GM18498 (cell line): ENCODE results near the gene SPOCK1.
"Not testable (repeated sequence)": the region's sequence is repeated elsewhere in the genome, so short reads cannot be mapped to it uniquely, and the experiment has no call there.

Experiments used
- ATAC-seq: cut with Tn5 transposase; IDR thresholded peaks from one replicate; pipeline ENCODE4 v1.9.1; 2021; ENCODE audit warnings: mild to moderate bottlenecking, moderate library complexity; ENCODE audit not compliant: unreplicated experiment

Gene SPOCK1

GRCh38 chr5:137399911-137400310 is 99.2 kb downstream of the SPOCK1 start:
- no peak for ATAC-seq

GRCh38 chr5:137398751-137399150 is 100.4 kb downstream of the SPOCK1 start:
- ATAC-seq, result no peak

- ATAC-seq, result no peak
Measured at GRCh38 chr5:137398154-137398553, 101.0 kb downstream of the SPOCK1 start.

- no peak for ATAC-seq
Measured at GRCh38 chr5:137395011-137395755, 103.9 kb downstream of the SPOCK1 start.

DNA sequence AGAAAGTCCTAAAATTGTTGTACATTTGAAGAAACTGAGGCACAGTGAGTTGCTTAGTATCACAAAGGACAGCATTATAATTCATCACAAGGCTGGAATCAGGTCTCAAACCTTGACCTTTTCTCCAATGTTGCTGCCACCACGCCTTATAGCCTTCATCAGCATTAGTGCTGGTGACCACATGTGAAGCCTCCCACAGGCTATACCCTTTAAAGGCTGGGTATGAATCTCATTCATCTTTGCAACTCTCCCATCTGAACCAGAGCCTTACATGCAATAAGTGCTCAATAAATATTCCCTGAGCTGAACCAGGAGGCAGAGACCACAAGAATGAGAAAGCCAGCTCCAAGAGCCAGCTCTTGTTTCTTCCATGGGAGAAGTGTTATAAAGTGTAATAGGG is 104.7 kb downstream of the SPOCK1 start:
- no peak for ATAC-seq

GRCh38 chr5:137393196-137393993 is 105.7 kb downstream of the SPOCK1 start:
- ATAC-seq, result no peak

DNA sequence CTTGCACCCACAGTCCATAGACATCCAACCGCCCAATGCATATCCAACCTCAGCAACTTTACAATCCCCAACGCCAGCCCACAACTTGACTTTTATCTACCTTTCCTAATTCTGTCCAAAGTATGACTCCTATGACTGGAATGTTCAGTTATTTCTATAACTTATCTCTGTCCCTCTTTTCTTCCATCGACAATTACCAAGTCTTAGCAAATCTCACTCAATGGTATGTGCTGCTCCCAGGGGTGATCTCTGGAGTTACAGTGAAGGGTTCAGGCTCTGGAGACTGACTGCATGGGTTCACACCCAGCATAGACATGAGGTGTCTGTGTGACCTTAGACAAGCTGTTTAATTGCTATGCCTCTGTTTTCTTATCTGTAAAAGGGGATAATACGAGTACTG is 106.9 kb downstream of the SPOCK1 start:
- no peak for ATAC-seq

GRCh38 chr5:137391044-137391443 is 108.1 kb downstream of the SPOCK1 start:
- not testable (repeated sequence) for ATAC-seq

- no peak for ATAC-seq
Measured at GRCh38 chr5:137389042-137389441, 110.1 kb downstream of the SPOCK1 start.

DNA sequence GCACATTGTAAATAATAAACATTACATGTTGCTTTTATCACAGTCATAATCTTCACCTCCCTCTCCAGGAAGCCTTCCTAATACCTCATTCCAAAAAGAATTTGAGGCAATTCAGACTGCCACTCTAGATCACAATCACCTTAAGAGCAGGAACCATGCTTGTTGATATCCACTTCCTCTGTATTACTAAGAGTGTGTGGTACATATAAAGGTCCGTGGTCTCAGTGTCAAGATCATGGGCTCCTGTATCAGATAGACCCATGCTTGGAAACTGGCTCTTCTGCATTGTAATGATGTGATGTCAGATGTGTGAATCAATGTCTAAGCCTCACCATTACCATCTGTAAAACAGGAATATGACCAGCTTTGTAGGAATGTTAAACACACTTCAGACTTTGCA is 114.1 kb downstream of the SPOCK1 start:
- ATAC-seq, result no peak

DNA sequence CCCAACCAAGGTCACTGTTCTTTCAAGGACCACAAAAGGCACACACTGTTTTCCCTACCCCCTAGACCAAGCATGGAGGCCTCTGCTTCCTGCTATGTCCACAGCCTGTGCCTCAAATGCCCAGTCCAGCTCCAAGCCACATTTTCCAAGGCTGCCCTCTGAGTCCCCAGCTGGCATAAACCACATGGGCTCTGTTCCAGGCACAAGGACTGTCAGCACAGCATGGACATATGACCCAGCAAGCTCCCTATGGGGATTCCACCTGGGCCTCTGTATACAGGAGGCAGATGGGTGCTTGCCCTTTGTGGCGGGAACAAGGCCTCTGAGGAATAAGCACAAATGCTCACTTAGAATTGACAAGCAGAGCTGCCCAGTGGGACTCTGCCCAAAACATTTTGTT is 115.2 kb downstream of the SPOCK1 start:
- no peak for ATAC-seq

GRCh38 chr5:137381555-137381954 is 117.6 kb downstream of the SPOCK1 start:
- ATAC-seq, result no peak

- ATAC-seq, result no peak
Measured at GRCh38 chr5:137379555-137380286, 119.4 kb downstream of the SPOCK1 start.

GRCh38 chr5:137375741-137376526 is 123.2 kb downstream of the SPOCK1 start:
- ATAC-seq, result no peak

DNA sequence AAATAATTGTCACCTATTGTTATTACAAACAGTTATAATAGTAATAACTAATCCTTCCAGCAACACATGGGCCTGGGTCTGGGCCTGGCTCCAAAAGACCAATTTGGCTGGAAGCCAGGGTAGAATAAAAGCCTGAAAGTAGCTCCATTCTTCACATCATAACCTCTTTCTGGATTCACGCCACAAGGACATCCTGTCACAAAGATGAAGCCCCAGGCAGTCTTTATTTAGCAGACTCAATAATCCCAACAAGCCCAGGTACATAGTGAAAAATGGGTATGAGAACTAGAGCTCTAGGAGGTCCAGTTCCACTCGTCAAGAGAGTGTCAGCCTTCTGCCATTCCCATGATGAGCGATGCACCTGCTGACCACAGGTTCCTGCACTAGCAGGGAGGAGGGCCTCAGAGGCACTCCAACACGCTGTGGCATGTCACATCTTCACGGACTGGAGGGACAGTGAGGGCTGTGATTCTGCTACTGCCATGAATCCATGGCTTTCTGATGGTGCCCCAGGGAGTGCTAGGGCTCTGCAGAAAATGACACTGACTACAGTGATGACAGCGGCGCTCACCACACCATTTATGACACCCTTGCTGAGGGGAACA is 124.9 kb downstream of the SPOCK1 start:
- ATAC-seq, result no peak

DNA sequence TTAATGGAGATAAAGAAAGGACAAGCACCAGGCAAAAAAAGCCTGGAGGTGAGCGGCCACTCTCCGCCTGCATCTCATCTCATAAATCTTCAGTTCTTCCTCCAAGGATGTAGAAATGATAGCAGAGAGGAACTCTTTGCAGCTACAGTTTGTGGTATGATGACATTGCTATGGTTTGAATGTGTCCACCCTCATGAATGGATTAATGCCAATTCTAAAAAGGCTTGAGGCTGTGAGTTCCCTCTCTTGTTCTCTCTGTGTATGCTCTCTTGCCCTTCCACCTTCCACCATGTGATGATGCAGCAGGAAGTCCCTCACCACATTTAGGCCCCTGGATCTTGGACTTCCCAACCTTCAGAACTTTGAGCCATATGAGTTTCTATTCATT is 126.4 kb downstream of the SPOCK1 start:
- ATAC-seq, result no peak

DNA sequence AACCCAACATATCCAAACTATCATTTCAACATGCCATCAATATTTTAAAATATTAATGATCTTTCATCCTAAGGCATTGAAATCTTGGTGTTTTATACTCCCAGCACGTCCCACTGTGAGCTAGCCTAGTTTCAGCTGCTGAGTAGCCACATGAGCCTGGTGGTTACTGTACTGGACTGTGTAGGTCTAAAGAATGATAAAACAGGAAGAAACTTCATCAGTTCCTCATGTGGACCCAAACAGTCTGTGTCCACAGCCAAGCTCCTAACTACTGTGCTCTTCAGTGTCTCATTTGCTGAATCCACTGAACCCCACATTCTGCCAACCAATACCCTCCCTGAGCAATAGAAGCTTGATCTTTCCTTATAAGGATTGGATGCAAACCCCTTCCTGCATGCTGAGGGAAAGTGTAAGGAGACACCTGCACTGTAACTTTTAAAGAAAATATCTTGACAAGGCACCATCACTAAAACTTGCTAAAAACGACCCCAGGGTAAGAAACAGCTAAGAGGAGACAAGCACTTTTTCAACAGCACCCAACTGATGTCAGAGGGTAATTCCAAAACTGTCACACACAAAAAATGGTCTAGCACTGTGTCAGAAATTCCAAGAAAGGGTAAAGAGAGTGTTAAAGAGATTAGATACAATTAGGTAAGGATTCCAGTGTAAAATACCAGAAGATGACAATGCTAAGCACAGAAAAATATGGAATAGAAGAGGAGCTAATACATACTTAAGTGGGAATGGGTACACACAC is 126.9 kb downstream of the SPOCK1 start:
- ATAC-seq, result no peak

DNA sequence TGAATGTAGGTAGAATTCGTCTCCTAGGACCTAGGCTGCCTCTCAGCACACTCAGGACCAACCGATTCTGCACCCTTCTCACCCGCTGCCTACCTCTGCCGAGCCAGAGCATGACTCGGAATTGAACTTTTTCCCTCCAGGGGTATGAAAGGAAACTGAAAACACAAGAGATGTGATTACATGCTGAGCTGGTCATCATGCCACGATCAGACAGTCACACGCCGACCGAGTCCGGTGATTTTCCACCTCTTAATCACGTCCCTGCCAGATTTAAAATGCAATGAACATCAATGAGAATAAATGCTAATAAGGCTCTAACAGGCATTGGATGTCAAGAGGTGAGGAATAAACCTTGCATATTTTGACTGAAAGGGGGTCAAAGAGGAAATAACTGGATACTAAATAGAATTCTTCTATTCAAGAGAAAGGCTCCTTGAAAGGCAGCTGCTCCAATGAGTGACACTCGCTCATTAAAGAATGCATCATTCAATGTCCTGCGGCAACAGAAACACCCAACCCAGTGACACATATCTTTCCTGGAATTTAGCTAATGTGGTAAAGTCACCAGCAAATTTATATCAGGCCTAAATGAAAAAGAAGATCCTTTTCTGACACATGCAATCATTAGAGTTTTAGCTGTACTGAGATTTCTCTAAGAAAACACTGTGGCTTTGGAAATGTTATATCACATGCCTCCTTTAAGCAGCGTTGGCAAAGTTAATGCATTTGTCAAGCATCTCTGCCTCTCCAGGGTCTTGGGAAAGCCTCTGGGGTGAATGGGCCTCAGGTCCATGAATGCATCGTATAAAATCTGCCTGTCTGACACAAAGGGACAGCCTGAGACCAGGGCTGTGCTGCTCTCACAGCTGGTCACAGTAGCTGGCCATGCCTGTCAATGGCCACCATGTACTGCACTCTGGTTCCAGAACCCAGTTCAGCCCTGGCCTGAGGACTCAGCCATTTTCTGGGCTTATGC is 128.7 kb downstream of the SPOCK1 start:
- ATAC-seq, result no peak

DNA sequence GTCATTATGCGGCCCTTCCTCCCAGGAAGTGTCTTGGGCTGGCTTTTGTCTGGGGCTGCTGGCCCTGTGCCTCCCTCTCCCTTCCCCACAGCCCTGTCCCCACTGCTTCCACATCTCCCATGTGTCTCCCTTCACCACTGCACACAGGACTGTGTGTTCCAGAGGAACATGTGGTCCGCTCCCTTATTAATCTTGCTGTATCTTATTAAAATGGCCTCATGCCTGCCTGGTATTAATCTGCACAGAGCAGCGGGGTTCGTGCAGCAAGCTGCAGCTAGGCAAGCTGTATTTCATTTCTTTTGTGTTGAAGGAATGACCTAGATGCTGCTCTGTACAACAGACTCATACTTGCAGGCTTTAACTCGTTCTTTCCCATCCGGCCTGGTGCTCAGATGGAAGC is 130.5 kb downstream of the SPOCK1 start:
- no peak for ATAC-seq
